B cell (primary cell): ENCODE results near the gene SMG9. TPM values are rescaled to one million over a fixed set of nuclear protein-coding genes. Genes with fewer than 3 reads are reported as not detected.

Source experiments
- ATAC-seq: fragments of 200-7000 bp; cut with Tn5 transposase; one replicate; pipeline ENCODE4 v1.10.0; 2021; ENCODE audit warnings: low read depth, mild to moderate bottlenecking, moderate number of reproducible peaks, moderate library complexity
- CTCF ChIA-PET: fragments of 350-600 bp; sonication (Branson Sonifier 250); formaldehyde crosslinking; loops from one replicate; lab custom pipeline; 2021; ENCODE audit warnings: antibody characterized with exemption, inconsistent platforms; lab: Charles Lee
- POLR2A ChIA-PET: fragments of 350-600 bp; sonication (Branson Sonifier 250); formaldehyde crosslinking; loops from one replicate; lab custom pipeline; 2021; ENCODE audit warnings: antibody characterized with exemption; lab: Charles Lee
- DNase-seq: peaks from one replicate; pipeline ENCODE4 v3.0.0; 2013
- H2AFZ ChIP-seq: 2 replicates; pipeline ENCODE4 v1.6.1; 2012; ENCODE audit warnings: mild to moderate bottlenecking, low read depth, low read length; ENCODE audit not compliant: insufficient read depth, poor library complexity, severe bottlenecking
- H3K27ac ChIP-seq, 2 donors: 1 replicate in 1 of 2; 2 replicates in 1 of 2; pipeline ENCODE4 v1.5.1; 2012 to 2013; ENCODE audit warnings: low read length in 2 of 2, mild to moderate bottlenecking in 2 of 2, moderate library complexity in 1 of 2
- H3K27me3 ChIP-seq, 4 experiments: fragments of 200-600 bp in 1 of 4; sonication (generic) in 1 of 4; replicated peaks in 1 of 4; 1 replicate in 2 of 4; 2 replicates in 2 of 4; pipeline versions ENCODE4 v1.6.1 to v1.7.0; 2013 to 2016; ENCODE audit warnings: low read length in 3 of 4, mild to moderate bottlenecking in 2 of 4, mixed read lengths in 1 of 4, moderate library complexity in 1 of 4; ENCODE audit not compliant: insufficient read depth in 4 of 4, control insufficient read depth in 3 of 4; ENCODE audit errors: control extremely low read depth in 1 of 4
- H3K36me3 ChIP-seq, 2 experiments: replicated peaks in 1 of 2; 1 replicate in 1 of 2; 2 replicates in 1 of 2; pipeline versions ENCODE4 v1.6.1 to v1.7.1; 2013; ENCODE audit warnings: low read length in 1 of 2; ENCODE audit not compliant: insufficient read depth in 2 of 2, control insufficient read depth in 1 of 2; ENCODE audit errors: control extremely low read depth in 1 of 2, extremely low read depth in 1 of 2
- H3K4me1 ChIP-seq, 2 donors: fragments of 200-600 bp in 1 of 2; sonication (generic) in 1 of 2; 1 replicate in 1 of 2; 2 replicates in 1 of 2; pipeline versions ENCODE4 v1.5.1 to v1.6.1; 2013 to 2017; ENCODE audit warnings: low read length in 2 of 2; ENCODE audit not compliant: control insufficient read depth in 2 of 2, insufficient read depth in 2 of 2
- H3K4me2 ChIP-seq: replicated peaks from 2 replicates; pipeline ENCODE3; 2012; ENCODE audit warnings: mild to moderate bottlenecking, low read depth, low read length; ENCODE audit not compliant: poor library complexity, severe bottlenecking
- H3K4me3 ChIP-seq, 5 experiments: fragments of 200-600 bp in 1 of 5; sonication (generic) in 1 of 5; 1 replicate in 3 of 5; 2 replicates in 2 of 5; pipeline versions ENCODE4 v1.5.1 to v1.7.0; 2011 to 2016; ENCODE audit warnings: low read length in 4 of 5, mild to moderate bottlenecking in 4 of 5, low read depth in 2 of 5, control low read depth in 1 of 5, moderate library complexity in 1 of 5; ENCODE audit not compliant: insufficient read depth in 1 of 5; ENCODE audit errors: control extremely low read depth in 1 of 5, extremely low read depth in 1 of 5
- H3K79me2 ChIP-seq: fragments of 200-600 bp; sonication (generic); one replicate; pipeline ENCODE4 v1.6.0; 2016; ENCODE audit warnings: low read length; ENCODE audit not compliant: control insufficient read depth, insufficient read depth
- H3K9ac ChIP-seq: fragments of 200-600 bp; sonication (generic); 2 replicates; pipeline ENCODE4 v1.6.1; 2017; ENCODE audit warnings: mild to moderate bottlenecking, low read length, moderate library complexity
- H3K9me3 ChIP-seq, 3 donors: one replicate each; pipeline versions ENCODE4 v1.6.1 to v1.7.1; 2013; ENCODE audit warnings: low read length in 2 of 3; ENCODE audit not compliant: control insufficient read depth in 2 of 3, insufficient read depth in 1 of 3; ENCODE audit errors: control extremely low read depth in 1 of 3
- H4K20me1 ChIP-seq: 2 replicates; pipeline ENCODE4 v1.6.0; 2012; ENCODE audit warnings: mild to moderate bottlenecking, low read length; ENCODE audit not compliant: insufficient read depth, control insufficient read depth, poor library complexity, severe bottlenecking
- H3K27ac Mint-ChIP-seq: one replicate; pipeline ENCODE4 v1.8.0; 2021; ENCODE audit warnings: mixed read lengths
- H3K27me3 Mint-ChIP-seq: one replicate; pipeline ENCODE4 v1.8.0; 2021; ENCODE audit warnings: mixed read lengths
- H3K4me1 Mint-ChIP-seq: one replicate; pipeline ENCODE4 v1.8.0; 2021; ENCODE audit warnings: mixed read lengths
- H3K4me3 Mint-ChIP-seq: one replicate; pipeline ENCODE4 v1.8.0; 2021; ENCODE audit warnings: mixed read lengths
- H3K9me3 Mint-ChIP-seq: one replicate; pipeline ENCODE4 v1.8.0; 2022; ENCODE audit warnings: mixed read lengths; ENCODE audit not compliant: insufficient read depth
- CTCF ChIP-seq: fragments of 200-600 bp; IDR thresholded peaks from one replicate; pipeline ENCODE4 v1.8.0; 2022; ENCODE audit warnings: antibody characterized with exemption, mild to moderate bottlenecking
- EZH2 ChIP-seq: IDR thresholded peaks from 2 replicates; pipeline ENCODE4 v1.6.1; 2012; ENCODE audit warnings: borderline replicate concordance, low read depth, mild to moderate bottlenecking, moderate library complexity, low read length; ENCODE audit not compliant: insufficient read depth, poor library complexity, severe bottlenecking
- WGBS: methylation state at CpG from one replicate; pipeline ENCODE4 v1.1.5; 2013; ENCODE audit warnings: missing lambda C conversion rate; ENCODE audit not compliant: insufficient coverage; 5-methylcytosine and 5-hydroxymethylcytosine counted together
- intact Hi-C: fragments of 100-400 bp; cut with micrococcal nuclease; formaldehyde crosslinking; loops from one replicate; pipeline ENCODE4 v1.10.0; 2022
- polyA plus RNA-seq: library from polyadenylated mRNA; depleted of rRNA; stranded (reverse); fragments of >200 nt; gene quantifications from 2 replicates; pipeline ENCODE4 v1.2.3, GENCODE V29; 2012
- total RNA-seq, 2 donors: library from RNA; stranded (reverse); fragments of 120-200 nt in 1 of 2; gene quantifications; 1 replicate in 1 of 2; 2 replicates in 1 of 2; pipeline versions ENCODE4 v1.2.3 to v1.2.4, GENCODE V29; 2013 to 2022

The SMG9 gene
- total and polyA plus RNA-seq, 2 donors (not counting 1 experiment from before 2014, with no cell fraction given): 33.9 to 87.5 TPM

DNA sequence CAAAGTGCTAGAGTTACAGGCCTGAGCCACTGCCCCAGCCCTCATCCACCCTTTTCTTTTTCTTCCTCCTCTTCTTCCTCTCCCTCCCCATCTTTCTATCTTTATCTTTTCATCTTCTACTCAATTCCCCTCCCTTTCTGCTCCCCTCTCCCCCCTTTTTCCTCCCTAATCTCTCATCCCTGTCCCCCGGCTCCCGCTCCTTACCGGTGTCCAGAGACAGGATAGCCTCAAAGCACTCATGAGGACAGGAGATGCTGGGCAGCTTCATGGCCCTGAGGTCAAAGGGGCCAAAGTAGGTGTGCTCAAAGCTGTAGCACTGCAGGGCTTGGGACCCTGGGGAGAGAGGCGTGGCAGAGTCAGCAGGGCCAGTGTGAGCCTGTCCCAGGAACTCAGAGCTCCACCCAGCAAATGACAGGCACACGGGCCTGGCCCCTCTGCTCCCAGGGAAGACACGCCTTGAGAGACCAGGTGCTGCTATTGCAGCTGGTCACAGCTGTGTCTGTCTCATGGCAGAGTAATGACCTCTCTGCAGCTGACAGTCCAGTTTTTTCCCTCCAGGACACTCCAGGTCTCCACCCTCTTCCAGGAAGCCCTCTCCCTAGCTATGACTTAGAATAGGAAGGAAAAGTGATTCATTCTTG lies 44.9 kb upstream of the SMG9 start:
- CTCF ChIA-PET: interaction anchor here (0.6 kb wide), 1 partner anchor 12 kb away, joined by 3 read pairs; no protein-coding TSS in a partner anchor
- peaks cover 0 to 39% (median 13%) of the 10 kb centered on the region in 4 experiments for H3K27me3 ChIP-seq
- no peaks in the 10 kb centered on the region for H3K36me3 ChIP-seq
- POLR2A ChIA-PET: interaction anchor here (0.6 kb wide), 2 partner anchors 239 to 412 kb away, joined by 3 read pairs; no protein-coding TSS in a partner anchor
- Mint-ChIP-seq H3K4me1 (peaks cover 10% of the 10 kb centered on the region), H3K27me3 (peaks cover 32% of the 10 kb centered on the region), H3K4me3 (peak overlapping the region; percentile 82), H3K27ac (no peak overlapping the region), H3K9me3 (no peaks in the 10 kb centered on the region)
- no peak overlapping the region for H3K27ac ChIP-seq
- H3K9me3 ChIP-seq: peaks cover 2 to 32% (median 5%) of the 10 kb centered on the region in 3 donors
- intact Hi-C loops: no loop called here
- 90% methylated on average over 6 of the region's 6 CpGs for WGBS
- H2AFZ ChIP-seq: no peak overlapping the region
- no peak overlapping the region for H3K9ac ChIP-seq
- no peak for DNase-seq
- H3K4me2 ChIP-seq: no peak overlapping the region
- H3K79me2 ChIP-seq: no peaks in the 10 kb centered on the region
- H3K4me3 ChIP-seq: no peak overlapping the region
- no peaks in the 10 kb centered on the region for H4K20me1 ChIP-seq
- no peak for ATAC-seq
- TF ChIP-seq EZH2: no peak
- no peak for TF ChIP-seq CTCF
- H3K4me1 ChIP-seq: peaks cover 11 to 12% of the 10 kb centered on the region in 2 donors
